GM21423 (cell line): Measurements from ENCODE around the gene VCL.
"Not testable (repeated sequence)": the region's sequence is repeated elsewhere in the genome, so short reads cannot be mapped to it uniquely, and the experiment has no call there.

ENCODE experiments used
- ATAC-seq: cut with Tn5 transposase; IDR thresholded peaks from one replicate; pipeline ENCODE4 v1.9.1; 2021; ENCODE audit warnings: mild to moderate bottlenecking, moderate library complexity; ENCODE audit not compliant: unreplicated experiment

Gene VCL

DNA sequence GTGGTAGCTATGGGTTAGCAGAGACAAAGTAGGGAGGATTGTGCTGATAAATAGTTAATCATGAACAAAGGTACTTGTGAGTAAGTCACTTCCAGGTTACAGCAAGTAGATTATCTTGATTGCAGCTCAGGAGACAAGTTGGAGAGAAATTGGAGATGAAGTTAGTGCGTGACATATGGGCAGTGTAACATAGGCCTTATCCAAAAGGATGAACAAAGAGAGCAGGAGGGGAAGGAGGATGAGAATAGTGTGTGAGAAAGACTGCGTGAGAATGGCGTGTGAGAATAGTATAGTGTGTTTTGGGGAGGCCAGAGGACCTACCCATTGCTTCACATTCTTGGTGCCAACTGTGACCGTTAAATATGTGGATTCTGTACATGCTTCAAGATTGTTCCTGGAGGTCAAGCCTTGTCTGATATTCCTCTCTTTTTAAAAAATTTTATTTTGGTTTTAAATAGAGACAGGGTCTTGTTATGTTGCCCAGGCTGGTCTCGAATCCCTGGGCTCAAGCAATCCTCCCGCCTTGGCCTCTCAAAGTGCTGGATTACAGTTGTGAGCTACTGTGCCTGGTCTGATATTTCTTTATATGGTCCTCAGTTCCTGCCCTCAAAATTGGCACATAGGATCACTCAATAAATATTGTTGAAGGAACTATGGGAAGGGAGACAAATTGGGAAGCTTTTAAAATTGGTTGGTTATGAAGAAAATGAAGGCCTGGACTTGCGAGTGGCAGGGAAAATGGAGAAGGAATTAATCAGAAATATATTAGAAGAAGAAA is 3.2 kb downstream of the VCL start:
- ATAC-seq, result no peak

DNA sequence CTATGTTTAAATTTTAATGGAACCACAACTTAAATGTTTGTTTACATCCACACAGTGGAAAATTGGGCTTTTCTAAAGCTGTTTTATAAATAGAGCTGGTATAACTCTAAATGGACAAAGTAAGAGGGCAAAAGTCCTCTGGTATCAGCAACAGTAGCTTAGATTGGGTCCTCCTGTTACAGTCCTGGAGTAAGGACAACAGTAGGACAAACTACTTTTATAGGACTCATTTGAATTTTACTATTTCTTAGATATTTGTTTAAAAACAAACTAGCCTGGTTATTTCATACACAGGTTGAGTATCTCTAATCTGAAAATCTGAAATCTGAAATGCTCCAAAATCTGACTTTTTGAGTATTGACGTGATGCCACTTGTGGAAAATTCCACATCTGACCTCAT is 8.4 kb downstream of the VCL start:
- ATAC-seq, result no peak

DNA sequence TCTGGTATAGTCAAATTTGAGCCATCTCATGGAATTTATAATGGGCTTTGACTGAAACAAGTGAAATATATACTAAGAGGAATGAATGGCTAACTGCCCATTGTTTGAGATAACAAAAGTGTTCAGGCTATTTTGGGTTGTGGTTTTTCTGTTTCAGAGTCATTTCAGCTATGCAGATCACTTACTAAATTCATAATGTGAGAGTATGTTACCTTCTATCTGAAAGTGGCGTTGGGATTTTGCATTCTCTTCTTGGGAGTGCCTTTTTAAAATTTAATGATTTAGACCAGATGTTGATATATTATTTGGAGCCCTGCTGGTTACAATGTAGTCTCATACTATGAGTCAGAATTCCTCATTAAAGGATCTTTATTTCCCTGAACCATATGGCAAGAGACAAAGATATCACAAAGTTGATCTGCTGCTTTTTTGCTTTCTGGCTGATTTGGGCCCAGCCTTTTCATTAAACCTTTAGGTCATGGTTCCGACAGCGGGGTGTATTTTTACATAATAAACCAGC is 10.4 kb downstream of the VCL start:
- no peak for ATAC-seq

DNA sequence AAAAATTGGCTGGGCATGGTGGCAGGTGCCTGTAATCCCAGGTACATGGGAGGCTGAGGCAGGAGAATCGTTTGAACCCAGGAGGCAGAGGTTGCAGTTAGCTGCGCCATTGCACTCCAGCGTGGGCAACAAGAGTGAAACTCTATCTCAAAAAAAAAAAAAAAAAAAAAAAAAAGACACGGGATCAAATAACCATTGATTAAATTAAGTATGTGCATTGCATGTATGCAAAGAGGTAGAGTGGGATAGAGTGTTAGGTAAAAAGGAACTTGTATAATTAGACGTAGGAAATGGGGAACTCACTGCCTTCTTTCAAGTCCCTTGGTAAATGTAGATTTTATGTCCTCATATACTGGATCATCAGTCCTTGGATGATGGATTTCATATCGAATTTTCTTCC is 13.1 kb downstream of the VCL start:
- ATAC-seq, result no peak

DNA sequence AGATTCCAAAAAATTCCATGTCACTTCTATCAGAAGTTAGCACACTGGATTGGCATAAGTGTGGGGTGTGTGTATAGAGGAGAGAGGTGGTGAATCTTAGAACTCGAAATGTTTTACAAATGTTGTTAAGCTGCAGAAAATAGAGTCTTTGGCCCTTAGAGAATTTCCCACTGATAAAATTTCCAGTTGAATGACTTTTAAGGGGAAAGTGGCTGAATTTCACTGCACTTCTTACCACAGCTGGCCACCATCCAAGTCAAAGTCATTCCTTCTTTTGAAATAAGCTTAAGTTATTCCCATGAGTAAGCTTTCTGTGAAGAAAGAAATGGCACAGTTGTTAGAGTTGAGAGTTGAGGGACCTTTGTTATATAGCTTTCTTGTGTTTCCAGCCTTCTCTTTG is 13.9 kb downstream of the VCL start:
- no peak for ATAC-seq

DNA sequence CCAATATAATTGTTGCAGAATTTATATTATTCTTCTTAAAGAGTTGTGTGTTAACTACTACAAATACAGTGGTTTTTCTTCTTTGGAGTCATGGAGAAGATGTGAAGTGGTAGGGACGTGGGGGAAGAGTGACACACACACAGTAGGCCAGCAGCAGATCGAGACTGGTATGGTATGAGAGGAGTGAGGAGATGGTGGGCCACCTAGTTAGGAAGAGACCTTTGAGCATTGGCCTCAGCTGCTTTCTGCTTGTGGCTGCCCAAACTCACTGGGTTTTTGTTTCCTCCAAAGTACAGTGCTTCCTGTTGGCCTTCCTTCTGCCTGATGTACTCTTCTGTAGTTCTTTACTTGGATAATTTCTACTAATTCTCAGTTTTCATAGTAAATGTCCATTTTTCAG is 14.6 kb downstream of the VCL start:
- no peak for ATAC-seq

DNA sequence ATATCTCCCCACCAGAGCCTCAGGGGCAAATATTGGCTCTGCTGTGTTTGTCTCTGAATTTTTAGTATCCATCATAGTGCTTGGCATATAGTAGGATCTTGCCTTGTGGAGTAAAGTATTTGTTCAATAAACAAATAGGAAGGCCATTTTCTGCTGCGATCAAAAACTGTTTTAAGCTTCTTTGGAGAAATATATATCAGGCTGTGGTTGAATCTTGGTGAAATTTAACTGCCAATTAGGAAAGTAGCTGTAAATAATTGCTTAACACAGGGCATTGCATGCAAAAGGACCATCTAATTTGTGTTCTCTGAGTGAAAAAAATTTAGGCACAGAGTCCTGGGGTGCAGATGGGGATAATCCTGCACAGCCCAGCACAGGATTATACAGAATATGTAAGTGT is 15.1 kb downstream of the VCL start:
- ATAC-seq, result no peak

DNA sequence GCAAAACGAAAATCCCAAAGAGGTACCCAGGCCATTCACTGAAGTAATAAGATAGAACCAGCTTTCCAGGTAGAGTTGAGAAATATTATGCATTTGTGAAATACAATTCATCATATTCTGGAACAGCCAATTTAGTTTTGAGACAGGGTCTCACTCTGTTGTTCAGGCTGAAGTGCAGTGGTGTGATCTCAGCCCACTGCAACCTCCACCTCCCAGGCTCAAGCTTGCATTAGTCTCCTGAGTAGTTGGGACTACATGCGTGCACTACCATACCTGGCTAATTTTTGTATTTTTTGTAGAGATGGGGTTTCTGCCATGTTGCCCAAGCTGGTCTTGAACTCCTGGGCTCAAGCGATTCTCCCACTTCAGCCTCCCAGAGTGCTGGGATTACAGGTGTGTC is 16.7 kb downstream of the VCL start:
- ATAC-seq, result not testable (repeated sequence)

DNA sequence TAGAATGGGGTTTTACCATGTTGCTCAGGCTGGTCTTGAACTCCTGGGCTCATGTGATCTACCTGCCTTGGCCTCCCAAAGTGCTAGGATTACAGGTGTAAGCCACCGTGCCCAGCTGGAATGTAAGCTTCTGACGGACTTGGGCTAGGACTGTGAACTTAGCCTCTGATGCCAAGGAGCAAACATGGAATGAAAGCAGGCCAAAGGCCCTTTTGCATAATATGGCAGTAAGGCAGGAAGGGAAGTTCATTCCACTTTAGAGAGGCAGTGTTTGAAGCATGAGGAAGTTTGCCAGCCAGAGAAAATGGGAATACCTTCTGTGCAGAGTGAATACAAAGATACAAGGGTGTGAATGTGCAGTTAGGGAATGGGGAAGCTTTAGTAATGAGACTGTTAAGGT is 20.3 kb downstream of the VCL start:
- ATAC-seq, result no peak

DNA sequence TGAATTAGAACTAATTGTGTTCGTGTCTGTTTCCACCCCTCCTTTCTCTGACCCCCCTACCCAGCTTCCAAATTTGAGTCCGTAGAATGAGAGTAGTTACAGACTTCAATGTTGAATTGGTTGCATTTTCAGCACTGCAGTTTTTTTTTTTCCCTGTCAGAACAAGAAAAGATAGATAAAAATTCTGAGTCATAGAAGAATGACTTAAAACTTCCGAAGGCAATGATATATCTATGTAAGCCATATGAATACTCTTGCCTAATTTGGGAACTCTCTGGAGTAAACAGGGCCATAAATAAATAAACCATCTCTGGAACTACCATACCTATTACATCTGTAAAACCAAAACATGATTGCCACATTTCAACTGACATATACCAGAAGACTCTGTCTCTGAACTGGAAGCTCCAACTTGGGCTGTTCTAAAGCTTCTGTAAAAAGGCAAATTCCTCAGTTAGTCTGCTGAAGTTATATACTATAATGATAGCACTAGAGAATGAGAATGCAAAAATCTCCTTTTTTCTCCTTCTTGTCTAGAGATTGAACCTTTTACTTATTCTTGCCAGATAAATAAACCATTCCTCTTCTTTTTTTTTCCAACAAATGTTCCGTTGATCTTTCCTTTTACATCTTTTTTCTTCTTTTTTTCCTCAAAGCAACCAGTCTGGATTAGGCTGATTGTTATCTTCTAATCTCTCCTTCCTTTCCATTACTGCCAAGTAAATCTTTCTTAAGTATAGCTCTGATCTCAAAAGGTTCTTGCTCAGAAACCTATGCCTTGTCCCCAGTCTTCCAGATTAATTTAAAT is 23.5 kb downstream of the VCL start:
- no peak for ATAC-seq

DNA sequence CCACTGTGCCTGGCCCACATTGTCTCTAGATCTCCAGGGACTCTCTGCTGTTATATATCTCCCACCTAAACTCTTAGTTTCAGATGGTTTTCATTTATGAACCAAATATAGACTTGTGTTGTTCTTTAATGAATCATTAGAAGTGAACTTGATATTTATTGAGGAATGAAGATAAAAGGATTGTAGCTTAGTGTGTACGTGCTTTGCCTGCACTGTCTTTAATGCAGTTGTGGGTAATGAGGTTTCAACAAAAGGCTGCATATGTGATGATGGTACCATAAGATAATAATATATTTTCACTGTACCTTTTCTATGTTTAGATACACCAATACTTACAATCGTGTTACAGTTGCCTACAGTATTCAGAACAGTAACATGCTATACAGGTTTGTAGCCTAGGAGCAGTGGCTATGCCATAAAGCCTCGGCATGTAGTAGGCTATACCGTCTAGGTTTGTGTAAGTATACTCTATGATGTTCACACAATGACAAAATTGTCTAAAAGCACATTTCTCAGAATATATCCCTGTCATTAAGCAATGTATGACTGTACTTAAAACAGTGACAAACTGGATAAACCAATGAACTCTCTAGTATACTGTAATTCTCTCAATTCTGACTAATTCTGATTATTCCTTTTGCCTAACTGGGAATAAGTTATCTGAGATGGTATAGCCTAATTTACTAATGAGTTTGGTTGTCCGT is 25.2 kb downstream of the VCL start:
- ATAC-seq, result no peak

DNA sequence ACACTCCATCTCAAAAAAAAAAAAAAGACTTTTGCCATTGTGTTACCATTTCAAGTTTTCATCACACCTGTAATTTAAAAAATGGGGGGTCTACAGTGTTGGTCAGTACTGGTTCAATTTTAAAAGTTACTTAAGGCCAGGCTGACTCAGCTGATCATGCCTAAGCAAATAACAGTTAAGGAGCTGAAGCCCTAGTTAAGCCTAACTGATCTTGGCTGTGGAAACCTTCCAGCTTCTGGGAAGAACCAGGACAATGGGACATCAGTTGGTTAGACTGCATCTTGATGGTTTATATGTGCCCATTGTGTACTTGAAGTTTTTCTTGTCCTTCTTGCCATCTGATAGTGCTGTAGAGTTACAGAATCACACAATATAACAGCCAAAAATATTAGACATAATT is 26.7 kb downstream of the VCL start:
- no peak for ATAC-seq

DNA sequence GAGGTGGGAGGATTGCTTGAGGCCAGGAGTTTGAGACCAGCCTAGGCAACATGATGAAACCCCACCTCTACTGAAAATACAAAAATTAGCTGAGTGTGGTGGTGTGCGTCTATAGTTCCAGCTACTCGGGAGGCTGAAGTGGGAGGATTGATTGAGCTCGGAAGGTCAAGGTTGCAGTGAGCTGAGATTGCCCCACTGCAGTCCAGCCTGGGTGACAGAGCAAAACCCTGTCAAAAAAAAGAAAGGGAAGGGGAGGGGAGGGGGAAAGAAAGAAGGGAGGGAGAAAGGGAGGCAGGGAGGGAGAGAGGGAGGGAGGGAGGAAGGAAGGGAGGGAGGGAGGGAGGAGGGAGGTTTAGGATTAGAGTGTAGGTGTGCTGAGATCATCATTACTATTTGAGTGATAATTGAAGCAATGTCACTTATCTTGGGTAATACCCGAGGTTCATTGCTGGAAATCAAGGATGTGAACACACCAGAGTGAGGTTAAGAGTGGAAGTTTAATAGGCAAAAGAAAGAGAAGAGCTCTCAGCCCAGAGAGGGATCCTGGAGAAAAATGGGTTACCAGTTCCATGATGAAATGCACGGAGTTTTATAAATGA is 27.6 kb downstream of the VCL start:
- no peak for ATAC-seq

DNA sequence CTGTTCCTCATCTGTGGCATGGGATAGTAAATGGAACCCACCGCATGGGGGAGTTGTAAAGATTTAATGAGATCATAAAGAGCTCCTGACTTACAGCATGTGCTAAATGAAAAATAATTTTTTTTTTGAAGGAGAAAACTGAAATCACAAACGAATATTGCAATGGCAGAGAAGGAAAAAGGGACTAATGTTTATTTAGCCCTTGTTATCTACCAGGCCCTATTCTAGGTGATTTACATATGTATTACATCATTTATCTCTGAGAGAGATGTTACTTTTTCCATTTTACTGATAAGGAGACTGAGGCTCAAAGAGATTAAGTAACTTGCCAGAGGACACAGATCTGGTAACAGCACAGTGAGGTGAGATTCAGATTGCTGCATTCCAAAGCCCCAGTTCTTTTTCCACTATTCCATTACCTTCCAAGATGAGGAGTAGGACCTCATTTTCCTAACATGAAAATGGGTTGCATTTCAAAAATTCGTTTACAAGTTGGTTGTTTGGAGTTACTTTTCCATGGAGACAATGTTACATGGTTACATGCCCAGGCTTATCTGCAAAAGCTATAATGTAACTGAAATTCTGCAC is 28.6 kb downstream of the VCL start:
- ATAC-seq, result no peak

DNA sequence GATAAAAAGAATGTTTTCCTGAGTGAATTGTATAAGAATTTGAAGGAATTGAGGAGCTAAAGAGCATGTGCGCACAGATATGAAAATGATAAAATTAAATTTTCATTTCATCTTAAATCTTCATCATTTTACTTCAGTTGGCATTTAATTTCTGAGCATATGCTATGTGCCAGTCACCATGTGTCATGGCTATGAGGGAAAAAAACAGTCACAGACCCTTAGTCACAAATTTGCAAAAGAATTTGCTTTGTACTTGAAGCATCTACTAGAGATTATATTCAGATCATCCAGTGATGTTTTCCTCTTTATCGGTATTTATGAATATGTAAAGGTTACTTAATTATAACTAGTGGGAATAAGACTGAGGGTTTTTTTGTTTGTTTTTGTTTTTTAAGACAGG is 29.8 kb downstream of the VCL start:
- no peak for ATAC-seq

DNA sequence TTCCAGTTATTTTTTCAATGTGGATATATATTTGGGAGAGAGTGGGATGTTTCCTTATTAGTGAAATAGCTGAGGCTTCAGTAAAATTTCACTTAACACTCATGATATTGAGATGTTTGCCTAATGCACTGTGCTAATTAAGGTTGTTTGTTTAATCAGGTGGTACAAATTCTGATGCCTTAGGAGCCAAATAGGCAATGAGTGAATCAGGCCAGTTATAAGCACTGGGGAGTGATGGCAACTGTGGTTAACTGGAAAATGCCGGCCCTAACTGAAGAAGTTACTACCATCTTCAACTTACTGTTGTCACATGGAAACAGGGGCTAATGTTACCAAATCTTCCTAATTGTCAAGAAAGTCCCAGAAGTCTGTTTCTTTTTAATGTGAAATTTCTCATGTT is 32.0 kb downstream of the VCL start:
- no peak for ATAC-seq

DNA sequence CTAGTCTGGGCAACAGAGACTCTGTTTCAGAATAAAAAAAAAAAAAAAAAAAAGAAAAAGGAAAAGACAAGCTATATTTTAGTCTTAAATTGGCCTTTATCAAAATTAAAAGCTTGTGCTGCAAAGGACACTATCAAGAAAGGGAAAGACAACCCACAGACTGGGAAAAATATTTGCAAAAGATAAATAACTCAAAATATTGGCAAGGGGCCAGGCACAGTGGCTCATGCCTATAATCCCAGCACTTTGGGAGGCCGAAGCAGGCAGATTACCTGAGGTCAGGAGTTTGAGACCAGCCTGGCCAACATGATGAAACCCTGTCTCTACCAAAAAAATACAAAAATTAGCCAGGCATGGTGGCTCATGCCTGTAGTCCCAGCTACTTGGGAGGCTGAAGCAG is 34.3 kb downstream of the VCL start:
- ATAC-seq, result not testable (repeated sequence)

DNA sequence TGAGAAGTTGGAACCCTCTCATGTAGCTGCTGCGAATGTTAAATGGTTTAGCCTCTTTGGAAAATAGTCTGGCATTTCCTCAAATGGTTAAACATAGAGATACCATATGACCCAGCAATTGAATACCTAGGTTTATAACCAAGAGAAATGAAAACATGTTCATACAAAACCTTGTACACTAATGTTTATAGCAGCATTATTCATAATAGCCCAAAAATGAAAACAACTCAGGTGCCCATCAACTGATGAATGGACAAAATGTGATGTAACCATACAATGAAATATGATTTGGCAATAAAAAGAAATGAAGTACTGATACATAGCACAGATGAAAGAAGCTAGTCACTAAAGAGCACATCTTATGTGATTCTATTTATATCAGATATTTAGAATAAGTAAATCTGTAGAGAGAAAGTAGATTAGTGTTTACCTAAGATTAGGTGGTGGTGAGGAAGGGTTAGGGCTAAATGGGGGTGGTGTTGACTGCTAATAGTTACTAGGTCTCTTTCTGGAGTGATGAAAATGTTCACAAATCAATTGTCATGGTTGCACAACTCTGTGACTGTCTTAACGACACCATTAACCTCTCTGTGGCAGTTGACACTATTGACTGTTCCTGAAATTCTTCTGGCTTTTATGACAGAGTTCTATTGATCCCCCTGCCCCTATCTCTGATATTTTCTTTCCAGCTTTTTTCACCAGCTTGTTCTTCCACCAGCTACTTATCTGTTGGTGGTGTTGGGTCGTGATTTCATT is 35.2 kb downstream of the VCL start:
- ATAC-seq, result no peak

DNA sequence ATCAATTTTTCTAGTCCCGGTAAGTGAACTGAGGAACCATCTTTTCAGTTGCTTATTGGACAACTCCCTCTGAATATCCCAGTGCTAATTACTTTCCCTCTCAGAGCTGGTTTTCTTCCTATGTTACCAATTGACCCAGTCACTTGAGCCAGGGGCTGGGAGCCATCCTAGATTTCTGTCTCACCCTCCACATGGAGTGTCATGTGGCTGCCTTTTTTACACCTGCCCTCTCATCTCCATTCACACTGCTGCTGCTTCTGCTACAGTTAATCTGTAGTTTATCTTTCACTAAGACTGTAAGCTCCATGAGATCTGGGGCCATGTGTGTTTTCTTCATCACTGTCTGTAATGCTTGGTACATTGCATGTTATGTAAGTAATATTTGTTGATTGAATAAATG is 35.8 kb downstream of the VCL start:
- no peak for ATAC-seq

DNA sequence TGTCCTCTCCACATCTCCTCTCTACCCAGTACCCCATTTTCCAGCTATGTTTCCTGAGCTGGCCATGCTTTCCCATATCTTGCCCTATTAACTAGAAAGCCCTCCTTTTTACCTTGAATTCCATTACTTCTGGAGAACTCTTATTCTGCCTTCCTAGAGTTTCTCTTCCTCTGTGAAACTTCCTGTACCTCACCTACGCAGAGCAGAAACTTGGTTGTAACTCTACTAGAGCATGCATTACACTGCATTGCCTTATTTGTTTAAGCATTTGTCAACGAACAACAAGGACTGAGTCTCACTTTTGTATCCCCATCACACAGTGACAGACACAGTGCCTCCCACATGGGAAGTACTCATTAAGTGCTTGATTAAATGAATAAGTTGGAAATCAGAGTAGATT is 36.4 kb downstream of the VCL start:
- peak; percentile 60 for ATAC-seq
